AG09309 (cell line): ENCODE measurements around the gene EAF1.

Source experiments
- DNase-seq: peaks from one replicate; pipeline ENCODE4 v3.0.0-alpha.2; 2010; ENCODE audit warnings: low read depth
- H3K4me3 ChIP-seq: 2 replicates; pipeline ENCODE4 v1.5.1; 2011; ENCODE audit warnings: mild to moderate bottlenecking, low read depth, low read length, moderate library complexity; ENCODE audit not compliant: control insufficient read depth
- TF ChIP-seq, protein P1 (sequence below): IDR thresholded peaks from 2 replicates; pipeline ENCODE4 v1.5.1; 2011; ENCODE audit warnings: mild to moderate bottlenecking, low read depth, low read length, inconsistent platforms; ENCODE audit not compliant: insufficient read depth, control insufficient read depth; ENCODE audit errors: missing control alignments

Gene EAF1

GRCh38 chr3:15458212-15458780, 30.9 kb downstream of the EAF1 start:
- no peak overlapping the region for H3K4me3 ChIP-seq
- TF ChIP-seq, protein P1, sequence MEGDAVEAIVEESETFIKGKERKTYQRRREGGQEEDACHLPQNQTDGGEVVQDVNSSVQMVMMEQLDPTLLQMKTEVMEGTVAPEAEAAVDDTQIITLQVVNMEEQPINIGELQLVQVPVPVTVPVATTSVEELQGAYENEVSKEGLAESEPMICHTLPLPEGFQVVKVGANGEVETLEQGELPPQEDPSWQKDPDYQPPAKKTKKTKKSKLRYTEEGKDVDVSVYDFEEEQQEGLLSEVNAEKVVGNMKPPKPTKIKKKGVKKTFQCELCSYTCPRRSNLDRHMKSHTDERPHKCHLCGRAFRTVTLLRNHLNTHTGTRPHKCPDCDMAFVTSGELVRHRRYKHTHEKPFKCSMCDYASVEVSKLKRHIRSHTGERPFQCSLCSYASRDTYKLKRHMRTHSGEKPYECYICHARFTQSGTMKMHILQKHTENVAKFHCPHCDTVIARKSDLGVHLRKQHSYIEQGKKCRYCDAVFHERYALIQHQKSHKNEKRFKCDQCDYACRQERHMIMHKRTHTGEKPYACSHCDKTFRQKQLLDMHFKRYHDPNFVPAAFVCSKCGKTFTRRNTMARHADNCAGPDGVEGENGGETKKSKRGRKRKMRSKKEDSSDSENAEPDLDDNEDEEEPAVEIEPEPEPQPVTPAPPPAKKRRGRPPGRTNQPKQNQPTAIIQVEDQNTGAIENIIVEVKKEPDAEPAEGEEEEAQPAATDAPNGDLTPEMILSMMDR: no peak
- DNase-seq: no peak

DNA sequence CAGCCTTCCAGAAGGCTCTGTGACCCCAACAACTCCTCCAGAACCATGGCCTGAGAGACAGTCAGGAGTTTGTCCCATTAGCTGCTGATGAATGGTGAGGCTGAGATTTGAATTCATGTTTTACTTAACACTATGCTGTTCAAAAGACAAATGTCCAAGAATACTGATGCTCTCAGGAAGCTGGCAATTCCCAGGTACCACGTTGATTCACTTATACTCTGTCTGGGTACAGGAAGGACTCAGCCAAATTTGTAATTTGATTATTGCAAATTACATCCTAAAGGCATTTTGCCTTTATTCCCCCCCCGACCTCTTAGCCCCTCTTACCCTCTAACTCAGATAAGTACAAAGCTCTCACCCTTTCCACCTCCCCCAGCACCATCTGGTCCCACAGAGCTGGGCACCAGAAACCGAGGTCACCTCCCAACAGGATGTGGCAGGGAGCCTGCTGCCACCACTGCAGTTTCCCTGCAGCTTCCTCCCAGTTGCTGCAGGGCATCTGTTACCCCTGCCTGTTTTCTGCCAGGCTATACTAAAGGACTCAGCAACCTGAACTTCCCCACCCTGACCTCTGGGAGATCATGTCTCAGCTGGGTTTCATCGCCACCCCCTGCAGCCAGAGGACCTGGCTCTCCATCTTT, 33.6 kb downstream of the EAF1 start:
- H3K4me3 ChIP-seq: no peak overlapping the region
- TF ChIP-seq, protein P1: no peak
- no peak for DNase-seq

- H3K4me3 ChIP-seq: no peak overlapping the region
- TF ChIP-seq, protein P1: no peak
- no peak for DNase-seq
Measured at GRCh38 chr3:15462451-15462850, 35.1 kb downstream of the EAF1 start.

GRCh38 chr3:15465876-15466585, 38.6 kb downstream of the EAF1 start:
- no peak overlapping the region for H3K4me3 ChIP-seq
- TF ChIP-seq, protein P1: no peak
- no peak for DNase-seq

DNA sequence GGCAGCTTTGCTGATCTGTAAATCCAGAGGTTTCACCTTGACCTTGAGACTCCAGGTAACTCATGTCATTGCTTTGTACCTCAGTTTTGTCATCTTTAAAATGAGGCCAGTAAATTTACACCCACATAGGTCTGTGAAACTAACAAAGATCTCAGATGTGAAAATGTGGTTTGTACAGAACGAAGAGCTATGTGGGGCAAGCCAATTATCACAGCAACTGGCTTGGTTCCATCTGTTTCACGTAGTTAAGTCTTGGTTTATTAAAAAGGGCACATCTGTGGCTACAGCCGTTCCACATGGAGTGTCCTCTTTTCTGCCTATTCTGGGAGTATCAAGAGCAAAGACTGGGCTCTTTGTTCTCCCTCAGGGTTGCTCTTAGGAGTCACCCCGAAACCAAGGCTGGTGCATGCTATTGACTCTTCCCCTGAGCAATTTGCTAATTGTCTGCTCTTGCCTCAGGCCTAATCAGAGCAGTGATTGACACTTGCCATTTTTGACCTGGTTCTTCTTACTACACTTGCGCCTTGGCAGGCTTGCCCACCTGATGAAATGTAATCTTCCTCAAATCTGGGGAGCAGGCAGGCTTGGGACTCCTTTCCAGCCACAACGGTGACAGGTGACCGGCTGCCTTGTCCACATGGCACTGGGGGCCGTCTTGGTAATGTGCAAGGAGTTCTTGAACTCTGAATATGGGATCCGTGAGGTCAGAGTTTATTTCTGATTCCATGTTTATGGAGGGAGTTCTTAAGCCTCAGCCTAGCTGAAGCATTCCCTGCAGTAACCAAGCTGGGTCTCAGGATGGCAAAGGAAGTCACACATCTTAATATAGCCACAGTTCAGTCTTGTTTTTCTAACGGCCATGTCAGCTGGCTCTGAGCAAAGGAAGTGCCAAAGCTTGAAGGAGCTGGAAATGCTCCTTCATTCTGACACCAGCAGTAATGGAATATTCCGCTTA, 40.1 kb downstream of the EAF1 start:
- H3K4me3 ChIP-seq: no peak overlapping the region
- TF ChIP-seq, protein P1: no peak
- no peak for DNase-seq

GRCh38 chr3:15470261-15470660, 42.9 kb downstream of the EAF1 start:
- TF ChIP-seq, protein P1: no peak
- no peak overlapping the region for H3K4me3 ChIP-seq
- no peak for DNase-seq
